BJ (cell line): ENCODE data around the gene NCS1. TPM values are rescaled to one million over a fixed set of nuclear protein-coding genes. Genes with fewer than 3 reads are reported as not detected.
"Not testable (repeated sequence)": the region's sequence is repeated elsewhere in the genome, so short reads cannot be mapped to it uniquely, and the experiment has no call there.

Experiments
- CTCF ChIA-PET: fragments of 350-600 bp; formaldehyde crosslinking; extraction: SDS; loops from one replicate; lab custom pipeline; 2021; ENCODE audit warnings: antibody characterized with exemption, inconsistent platforms; lab: Yijun Ruan, JAX
- POLR2A ChIA-PET: fragments of 300-600 bp; sonication (Branson Sonifier 250); formaldehyde crosslinking; extraction: SDS; loops from one replicate; lab custom pipeline; 2021; ENCODE audit warnings: antibody characterized with exemption; lab: Charles Lee
- DNase-seq: peaks from one replicate; pipeline ENCODE4 v3.0.0-alpha.2; 2011; ENCODE audit warnings: low read depth
- H3K27me3 ChIP-seq: 2 replicates; pipeline ENCODE4 v1.6.0; 2011; ENCODE audit warnings: low read length; ENCODE audit not compliant: control insufficient read depth, insufficient read depth
- H3K36me3 ChIP-seq: 2 replicates; pipeline ENCODE4 v1.5.1; 2011; ENCODE audit warnings: low read length; ENCODE audit not compliant: control insufficient read depth, insufficient read depth
- H3K4me3 ChIP-seq: 2 replicates; pipeline ENCODE4 v1.5.1; 2011; ENCODE audit warnings: low read depth, mild to moderate bottlenecking, control low read depth, low read length
- CTCF ChIP-seq: IDR thresholded peaks from 2 replicates; pipeline ENCODE4 v1.5.1; 2011; ENCODE audit warnings: low read depth, mild to moderate bottlenecking, control low read depth, inconsistent platforms, low read length, moderate library complexity; ENCODE audit not compliant: insufficient read depth
- polyA plus RNA-seq: library from polyadenylated mRNA; depleted of rRNA; stranded (reverse); fragments of >200 nt; gene quantifications from 2 replicates; pipeline ENCODE4 v1.2.3, GENCODE V29; 2011

Gene NCS1
- polyA plus RNA-seq, 1 experiment = 67.7 TPM

DNA sequence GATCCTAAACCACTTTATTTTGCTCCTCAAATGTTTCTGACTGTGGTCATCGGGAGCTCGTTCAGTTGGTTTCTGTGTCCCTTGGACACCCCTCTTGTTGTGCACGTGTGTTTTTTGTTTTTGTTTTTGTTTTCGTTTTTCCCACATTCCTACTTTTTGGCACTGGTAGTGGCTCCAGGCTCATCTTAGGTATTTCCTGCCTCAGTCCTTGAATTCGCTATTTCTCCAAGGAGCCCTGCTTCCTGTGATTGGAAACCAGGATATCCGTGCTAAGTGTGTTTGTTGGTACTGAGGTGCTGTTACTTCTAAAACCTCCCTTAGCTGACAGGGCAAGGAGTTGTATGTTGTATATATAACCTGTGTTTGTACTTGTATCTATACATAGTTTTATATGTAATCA, 99.3 kb downstream of the NCS1 start:
- DNase-seq = no peak
- ChIA-PET POLR2A (no interaction called here), CTCF (interaction anchor here (0.7 to 1.4 kb wide), 4 partner anchors 18 to 97 kb away, joined by 3 to 6 read pairs (median 4); no protein-coding TSS in a partner anchor)
- H3K36me3 ChIP-seq = no peaks in the 10 kb centered on the region
- TF ChIP-seq CTCF = no peak
- H3K27me3 ChIP-seq = peaks cover 20% of the 10 kb centered on the region
- no peak overlapping the region for H3K4me3 ChIP-seq

GRCh38 chr9:130275156-130275555, 103.0 kb downstream of the NCS1 start:
- CTCF ChIA-PET = no interaction called here
- DNase-seq = no peak
- Histone ChIP-seq H3K36me3 (no peaks in the 10 kb centered on the region), H3K4me3 (no peak overlapping the region), H3K27me3 (peaks cover 2% of the 10 kb centered on the region)
- POLR2A ChIA-PET = no interaction called here
- no peak for TF ChIP-seq CTCF

DNA sequence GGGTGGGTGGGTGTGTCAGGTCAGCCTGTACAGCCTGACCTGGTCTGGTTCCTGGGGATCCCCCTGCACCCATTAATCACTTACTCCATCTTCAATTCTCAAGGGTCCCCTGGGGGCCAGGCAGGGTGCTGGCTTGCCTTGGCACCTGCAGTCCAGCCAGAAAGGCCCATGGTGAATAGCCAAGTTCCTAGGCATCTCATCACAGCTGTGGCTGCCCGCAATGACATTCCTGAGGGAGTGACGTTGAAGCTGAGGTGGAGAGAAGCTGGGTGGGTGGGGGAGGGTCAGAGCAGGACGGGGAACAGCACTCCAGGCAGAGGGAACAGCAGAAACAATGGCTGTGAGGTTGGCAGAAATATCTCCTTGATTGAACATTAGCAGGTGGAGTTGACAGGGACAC, 103.9 kb downstream of the NCS1 start:
- Histone ChIP-seq H3K36me3 (no peaks in the 10 kb centered on the region), H3K27me3 (peaks cover 1% of the 10 kb centered on the region), H3K4me3 (no peak overlapping the region)
- DNase-seq = no peak
- TF ChIP-seq CTCF = no peak
- ChIA-PET POLR2A (no interaction called here), CTCF (no interaction called here)

DNA sequence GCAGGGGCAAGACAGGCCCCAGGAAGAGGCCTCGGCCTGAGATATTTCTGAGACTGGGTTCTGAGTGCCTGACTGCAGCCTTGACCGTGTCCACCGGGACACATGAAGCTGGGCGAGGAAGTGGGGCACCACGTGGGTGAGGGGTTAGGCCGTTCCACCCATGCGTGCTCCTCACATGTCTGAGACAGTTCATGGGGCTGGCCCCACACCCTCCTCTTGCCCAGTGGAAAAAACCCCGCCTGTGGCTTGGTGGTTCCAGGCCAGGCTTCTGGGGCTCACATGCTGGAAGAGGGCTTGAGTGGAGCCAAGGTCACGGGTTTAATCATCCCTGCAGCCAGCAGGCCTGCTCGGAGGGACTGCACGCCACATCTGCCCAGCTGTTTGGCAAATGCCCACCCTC, 104.8 kb downstream of the NCS1 start:
- H3K36me3 ChIP-seq = no peaks in the 10 kb centered on the region
- no peaks in the 10 kb centered on the region; the same call in 1 of the 2 replicates for H3K27me3 ChIP-seq
- no peak overlapping the region for H3K4me3 ChIP-seq
- no peak for TF ChIP-seq CTCF
- DNase-seq = no peak
- POLR2A ChIA-PET = no interaction called here
- CTCF ChIA-PET = interaction anchor here (1.0 kb wide), 1 partner anchor 24 kb away, joined by 4 read pairs; no protein-coding TSS in a partner anchor

DNA sequence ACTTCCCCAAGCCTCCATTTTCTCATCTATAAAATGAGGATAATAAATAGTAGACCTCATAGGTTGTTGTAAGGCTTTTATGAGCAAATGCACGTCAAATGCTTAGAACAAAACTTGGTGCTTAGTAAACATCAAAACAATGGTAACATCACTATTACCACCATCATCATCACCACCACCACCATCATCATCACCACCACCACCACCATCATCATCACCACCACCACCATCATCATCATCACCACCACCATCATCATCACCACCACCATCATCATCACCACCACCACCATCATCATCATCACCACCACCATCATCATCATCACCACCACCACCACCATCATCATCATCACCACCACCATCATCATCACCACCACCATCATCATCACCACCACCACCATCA, 105.3 kb downstream of the NCS1 start:
- CTCF ChIA-PET = interaction anchor here (1.0 kb wide), 1 partner anchor 24 kb away, joined by 4 read pairs; no protein-coding TSS in a partner anchor
- POLR2A ChIA-PET, DNase-seq, H3K4me3 ChIP-seq, H3K27me3 ChIP-seq, H3K36me3 ChIP-seq: not testable (repeated sequence)
